IPS-18a (cell line): ENCODE data around the gene UBE2J2.
A peak's percentile ranks its signal among the peaks of the same experiment; 100 is the strongest.

Experiments used
- H3K27ac ChIP-seq: one replicate; pipeline ENCODE4 v1.5.1; 2013; ENCODE audit warnings: low read length
- H3K27me3 ChIP-seq: one replicate; pipeline ENCODE4 v1.6.1; 2013; ENCODE audit warnings: mild to moderate bottlenecking, low read length; ENCODE audit not compliant: control insufficient read depth, insufficient read depth
- H3K36me3 ChIP-seq: one replicate; pipeline ENCODE4 v1.6.1; 2013; ENCODE audit warnings: low read depth, low read length; ENCODE audit not compliant: control insufficient read depth
- H3K4me1 ChIP-seq: one replicate; pipeline ENCODE4 v1.6.1; 2013; ENCODE audit warnings: low read depth, low read length; ENCODE audit not compliant: control insufficient read depth
- H3K4me3 ChIP-seq: one replicate; pipeline ENCODE4 v1.5.1; 2013; ENCODE audit warnings: low read length
- H3K9ac ChIP-seq: one replicate; pipeline ENCODE4 v1.6.1; 2013; ENCODE audit warnings: mild to moderate bottlenecking, low read length, moderate library complexity
- H3K9me3 ChIP-seq: one replicate; pipeline ENCODE4 v1.6.1; 2013; ENCODE audit warnings: low read depth, low read length; ENCODE audit not compliant: control insufficient read depth

UBE2J2 gene

DNA sequence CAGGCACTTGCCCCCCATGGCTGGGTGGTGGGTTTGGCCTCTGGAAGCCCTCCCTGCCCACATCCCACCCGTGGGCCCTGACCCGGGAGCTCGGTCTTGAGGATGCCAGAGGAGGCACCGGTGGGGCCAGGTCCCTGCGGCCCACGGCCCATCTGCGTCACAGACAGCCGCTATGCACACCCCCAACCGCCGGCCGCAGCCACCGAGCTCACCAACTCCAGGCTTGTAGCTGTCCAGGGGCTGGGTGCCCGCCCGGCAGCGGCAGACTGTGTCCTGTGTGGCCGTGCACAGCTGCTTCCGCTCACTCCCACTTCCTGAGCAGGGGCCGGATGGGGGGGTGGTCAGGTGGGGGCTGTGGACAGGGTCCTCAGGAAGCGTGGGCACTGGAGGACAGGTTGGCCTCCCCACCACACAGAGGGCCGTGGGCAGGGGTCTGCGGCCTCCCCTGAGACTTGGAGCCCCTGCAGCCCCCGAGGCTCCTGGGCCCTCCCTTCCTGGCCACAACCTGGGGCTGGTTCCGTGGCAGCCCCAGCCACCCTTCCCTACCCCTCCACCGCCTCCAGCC is 60.8 kb downstream of the UBE2J2 start:
- Histone ChIP-seq H3K4me3 (no peak overlapping the region), H3K27me3 (no peaks in the 10 kb centered on the region), H3K9me3 (no peaks in the 10 kb centered on the region), H3K9ac (no peak overlapping the region), H3K4me1 (no peaks in the 10 kb centered on the region), H3K27ac (no peak overlapping the region), H3K36me3 (peaks cover 6% of the 10 kb centered on the region)

DNA sequence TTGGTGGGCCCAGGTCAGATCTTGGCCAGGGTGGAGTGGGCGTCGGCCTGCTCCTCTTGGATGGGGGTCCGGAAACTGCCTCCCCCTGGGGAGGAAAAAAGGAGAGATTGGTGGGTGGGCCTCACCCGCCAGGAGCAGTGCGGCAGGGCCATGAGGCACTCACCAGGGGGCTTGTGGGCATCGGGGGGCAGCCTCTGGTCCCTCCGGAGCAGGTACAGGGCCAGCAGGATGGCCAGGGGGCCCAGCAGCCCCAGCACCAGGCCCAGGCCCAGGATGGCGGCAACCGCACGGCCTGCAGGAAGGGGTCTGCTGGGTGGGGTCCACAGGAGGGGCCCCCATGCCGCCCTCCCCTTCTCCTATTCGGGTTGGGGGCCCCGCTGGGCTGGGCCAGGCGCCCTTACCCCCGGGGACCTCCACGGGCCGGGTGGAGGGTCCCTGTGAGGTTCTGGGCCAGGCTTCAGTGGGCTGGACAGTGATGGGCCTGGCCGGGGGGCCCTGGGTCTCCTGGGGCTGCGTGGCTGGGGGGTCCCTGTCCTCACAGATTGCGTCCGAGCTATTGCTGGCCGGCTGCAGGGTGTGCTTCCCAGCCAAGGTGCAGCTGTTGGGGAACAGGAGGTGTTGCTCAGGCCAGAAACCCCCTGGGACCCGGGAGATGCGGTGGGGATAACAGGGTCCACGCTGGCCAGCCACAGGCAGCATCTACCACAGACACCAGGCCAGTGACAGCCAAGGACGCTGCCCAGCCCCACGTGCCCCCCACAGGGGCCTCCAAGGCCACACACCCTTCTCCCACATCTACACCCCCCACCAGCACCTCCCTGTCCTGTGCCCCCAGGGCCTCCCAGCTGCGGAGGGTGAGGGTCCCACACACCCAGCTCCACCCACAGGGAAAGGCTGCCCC is 61.9 kb downstream of the UBE2J2 start:
- no peaks in the 10 kb centered on the region for H3K4me1 ChIP-seq
- H3K9me3 ChIP-seq: no peaks in the 10 kb centered on the region
- no peak overlapping the region for H3K4me3 ChIP-seq
- H3K27ac ChIP-seq: no peak overlapping the region
- no peak overlapping the region for H3K9ac ChIP-seq
- peaks cover 3% of the 10 kb centered on the region for H3K36me3 ChIP-seq
- H3K27me3 ChIP-seq: peaks cover 6% of the 10 kb centered on the region

DNA sequence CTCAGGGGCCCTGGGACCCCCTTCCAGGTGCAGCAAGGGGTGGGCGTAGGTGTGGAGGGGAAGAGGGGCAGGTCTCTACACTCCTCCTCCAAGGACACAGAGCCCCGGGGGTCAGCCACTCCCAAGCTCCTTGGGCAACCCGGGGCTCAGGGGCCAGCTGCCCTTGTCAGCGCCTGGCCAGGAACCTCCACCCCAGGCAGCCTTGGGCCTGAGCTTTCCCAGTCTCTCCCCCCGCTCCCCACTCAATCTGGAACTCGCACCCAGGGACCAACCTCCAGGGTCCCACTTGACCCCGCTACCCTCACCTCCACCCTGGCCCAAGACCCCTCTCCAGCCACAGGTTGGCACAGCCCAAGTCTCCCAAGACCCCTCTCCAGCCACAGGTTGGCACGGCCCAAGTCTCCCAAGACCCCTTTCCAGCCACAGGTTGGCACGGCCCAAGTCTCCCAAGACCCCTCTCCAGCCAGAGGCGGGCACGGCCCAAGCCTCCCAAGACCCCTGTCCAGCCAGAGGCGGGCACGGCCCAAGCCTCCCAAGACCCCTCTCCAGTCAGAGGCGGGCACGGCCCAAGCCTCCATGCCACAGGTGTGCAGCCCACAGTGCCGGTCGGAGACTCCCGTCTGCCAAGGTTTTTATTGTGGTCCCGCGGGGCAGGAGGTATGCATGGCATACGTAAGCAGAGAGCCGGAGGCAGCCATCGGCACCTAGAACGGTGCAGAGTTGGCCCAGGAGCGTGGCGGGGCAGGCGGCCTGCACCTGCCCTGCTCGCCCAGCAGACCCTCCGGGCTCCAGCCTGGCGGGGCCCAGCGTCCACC is 62.7 kb downstream of the UBE2J2 start:
- no peak overlapping the region for H3K27ac ChIP-seq
- H3K36me3 ChIP-seq: no peaks in the 10 kb centered on the region
- H3K4me1 ChIP-seq: no peaks in the 10 kb centered on the region
- no peaks in the 10 kb centered on the region for H3K9me3 ChIP-seq
- H3K27me3 ChIP-seq: peaks cover 15% of the 10 kb centered on the region
- H3K4me3 ChIP-seq: no peak overlapping the region
- H3K9ac ChIP-seq: no peak overlapping the region

DNA sequence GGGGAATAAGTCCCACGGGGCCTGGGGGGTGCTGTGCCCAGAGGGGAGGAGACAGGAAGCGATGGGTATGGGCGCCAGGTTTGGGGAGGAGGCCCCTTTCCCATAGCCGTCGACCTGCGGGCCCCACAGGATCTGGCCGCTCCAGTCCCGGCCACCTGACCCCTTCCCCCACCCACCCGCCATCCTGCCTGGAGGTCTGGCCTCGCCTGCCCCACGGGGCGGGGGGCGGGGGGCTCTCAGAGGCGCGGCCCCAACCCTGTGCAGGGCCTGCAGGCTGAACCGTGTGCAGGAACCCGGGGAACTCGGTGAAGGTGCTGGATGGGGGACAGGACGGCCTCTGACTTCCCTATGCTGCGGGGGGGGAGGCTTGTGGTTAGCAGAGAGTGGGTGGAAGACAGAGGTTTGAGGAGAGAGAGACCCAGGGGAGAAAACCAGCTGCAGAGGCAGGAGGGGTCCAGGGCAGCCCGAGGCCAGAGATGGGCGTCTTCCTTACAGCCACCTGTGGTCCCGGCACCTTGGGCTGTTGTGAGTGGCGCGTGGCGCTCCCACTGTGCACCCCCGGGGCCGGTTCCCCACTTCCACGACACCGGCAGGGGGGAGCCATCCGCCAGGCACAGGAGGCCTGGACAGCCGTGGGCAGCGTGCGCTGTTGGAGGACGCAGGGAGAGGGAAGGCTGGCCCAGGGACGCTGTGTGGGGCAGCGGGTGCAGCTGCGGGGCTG is 64.8 kb downstream of the UBE2J2 start:
- no peak overlapping the region for H3K27ac ChIP-seq
- no peak overlapping the region for H3K9ac ChIP-seq
- H3K36me3 ChIP-seq: no peaks in the 10 kb centered on the region
- H3K27me3 ChIP-seq: peaks cover 29% of the 10 kb centered on the region
- H3K4me1 ChIP-seq: no peaks in the 10 kb centered on the region
- no peak overlapping the region for H3K4me3 ChIP-seq
- H3K9me3 ChIP-seq: no peaks in the 10 kb centered on the region

DNA sequence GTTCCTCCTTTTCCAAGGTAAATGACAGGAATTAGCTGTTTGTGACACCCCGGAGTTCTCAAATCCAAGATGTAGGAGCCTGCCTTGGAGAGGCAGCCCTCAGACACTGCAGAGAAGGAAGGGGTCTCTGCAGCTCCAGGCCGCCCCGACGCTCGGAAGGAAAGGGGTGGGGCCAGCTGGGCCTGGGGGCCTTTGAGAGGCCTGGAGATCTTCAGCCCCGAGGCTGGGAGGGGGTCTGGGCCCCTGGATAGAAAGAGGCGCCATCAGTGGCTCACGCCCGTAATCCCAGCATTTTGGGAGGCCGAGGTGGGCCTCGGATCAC is 66.1 kb downstream of the UBE2J2 start:
- Histone ChIP-seq H3K9ac (no peak overlapping the region), H3K36me3 (no peaks in the 10 kb centered on the region), H3K4me3 (no peak overlapping the region), H3K4me1 (no peaks in the 10 kb centered on the region), H3K27me3 (peaks cover 29% of the 10 kb centered on the region), H3K9me3 (no peaks in the 10 kb centered on the region), H3K27ac (no peak overlapping the region)

GRCh38 chr1:1206966-1207531 is 66.6 kb downstream of the UBE2J2 start:
- Histone ChIP-seq H3K9me3 (no peaks in the 10 kb centered on the region), H3K9ac (no peak overlapping the region), H3K4me3 (no peak overlapping the region), H3K36me3 (no peaks in the 10 kb centered on the region), H3K27me3 (peaks cover 29% of the 10 kb centered on the region), H3K27ac (no peak overlapping the region), H3K4me1 (no peaks in the 10 kb centered on the region)

GRCh38 chr1:1206376-1206965 is 67.2 kb downstream of the UBE2J2 start, which contains the start of gene TNFRSF18:
Gene TNFRSF18, minus strand, starts transcription at chr1:1206592. Its CDS starts 21 bp downstream, at chr1:1206571.
- Histone ChIP-seq H3K4me1 (no peaks in the 10 kb centered on the region), H3K36me3 (no peaks in the 10 kb centered on the region), H3K4me3 (peak within 1 kb of the TSS; percentile 35), H3K9me3 (no peaks in the 10 kb centered on the region), H3K9ac (no peak within 1 kb of the TSS), H3K27ac (no peak within 1 kb of the TSS), H3K27me3 (peaks cover 29% of the 10 kb centered on the region)

GRCh38 chr1:1205769-1206375 is 67.8 kb downstream of the UBE2J2 start:
- Histone ChIP-seq H3K4me3 (peak overlapping the region; percentile 35), H3K4me1 (no peaks in the 10 kb centered on the region), H3K36me3 (no peaks in the 10 kb centered on the region), H3K9me3 (no peaks in the 10 kb centered on the region), H3K27me3 (peaks cover 29% of the 10 kb centered on the region), H3K27ac (no peak overlapping the region), H3K9ac (no peak overlapping the region)

DNA sequence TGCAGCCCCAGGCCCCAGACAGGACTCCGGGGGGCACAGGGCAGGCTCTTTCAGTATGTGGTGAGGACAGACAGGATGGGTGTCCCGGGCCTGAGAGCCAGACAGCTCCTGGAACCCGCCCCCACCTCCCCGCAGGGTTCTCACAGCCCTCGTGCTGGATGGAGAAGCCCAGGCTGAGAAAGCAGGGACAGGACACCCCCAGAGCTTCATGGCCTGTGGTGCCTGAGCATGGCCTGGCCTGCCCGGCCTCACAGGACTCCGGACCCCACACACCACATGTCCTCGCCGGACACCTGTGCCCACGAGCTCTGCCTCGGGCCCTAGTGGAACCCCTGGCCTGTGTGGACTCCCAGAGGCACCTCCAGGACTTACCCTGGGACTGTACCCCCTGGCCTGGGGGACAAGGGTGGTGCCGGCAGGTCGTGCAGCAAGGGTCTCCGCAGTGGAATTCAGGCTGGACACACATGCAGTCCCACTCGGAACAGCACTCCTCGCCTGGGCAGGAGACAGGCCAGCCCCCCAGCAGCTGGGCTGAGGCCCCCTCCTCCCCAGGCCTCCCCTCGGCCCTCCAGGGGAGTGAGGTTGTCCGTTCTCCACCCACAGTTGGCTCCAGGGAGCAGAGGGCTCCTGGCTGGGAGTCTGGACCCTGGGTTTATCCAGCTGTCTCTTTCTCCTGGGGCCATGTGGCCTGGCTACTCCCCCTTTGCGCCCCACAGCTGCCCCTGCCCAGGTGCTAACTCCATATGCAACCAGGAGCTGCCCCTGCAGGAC is 68.5 kb downstream of the UBE2J2 start:
- peaks cover 3% of the 10 kb centered on the region for H3K4me1 ChIP-seq
- no peak overlapping the region for H3K9ac ChIP-seq
- no peaks in the 10 kb centered on the region for H3K9me3 ChIP-seq
- no peak overlapping the region for H3K4me3 ChIP-seq
- no peaks in the 10 kb centered on the region for H3K36me3 ChIP-seq
- H3K27ac ChIP-seq: no peak overlapping the region
- H3K27me3 ChIP-seq: peaks cover 34% of the 10 kb centered on the region

DNA sequence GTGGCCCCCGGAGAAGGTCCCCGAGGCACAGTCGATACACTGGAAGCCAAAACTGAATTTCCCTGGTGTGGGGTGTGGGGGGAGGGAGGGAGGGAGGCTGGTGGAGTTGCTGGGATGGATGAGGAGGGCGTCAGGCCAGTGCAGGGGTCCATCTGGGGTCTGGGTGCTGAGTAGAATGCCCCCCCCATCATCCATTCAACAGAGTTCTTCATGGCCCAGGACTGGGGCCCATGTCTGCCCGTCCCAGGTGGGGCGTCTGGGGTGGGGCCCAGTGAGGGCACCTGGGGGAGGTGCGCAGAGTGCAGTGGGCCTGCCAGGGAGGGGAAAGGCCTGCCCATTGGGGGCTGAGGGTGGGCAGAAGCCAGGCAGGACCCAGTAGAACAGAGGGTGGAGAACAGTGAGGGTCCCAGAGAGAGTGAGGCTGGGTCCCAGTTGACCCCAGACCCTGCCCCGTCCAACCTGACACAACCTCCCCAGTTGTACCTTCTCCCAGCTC is 69.2 kb downstream of the UBE2J2 start:
- Histone ChIP-seq H3K9ac (no peak overlapping the region), H3K9me3 (no peaks in the 10 kb centered on the region), H3K4me1 (peaks cover 3% of the 10 kb centered on the region), H3K36me3 (no peaks in the 10 kb centered on the region), H3K27me3 (peaks cover 38% of the 10 kb centered on the region), H3K27ac (no peak overlapping the region), H3K4me3 (no peak overlapping the region)
